GM18507 (cell line): ENCODE measurements around the gene ATP9B.

Experiments
- DNase-seq: peaks from one replicate; pipeline ENCODE4 v3.0.0; 2011; ENCODE audit warnings: low read depth; ENCODE audit not compliant: insufficient read length; ENCODE audit errors: extremely low spot score
- FAIRE-seq: peaks from 2 replicates; lab custom pipeline; 2011; peaks lifted over from hg19 to GRCh38; lab: Jason Lieb, UNC

ATP9B gene

GRCh38 chr18:79383388-79384056 is 314.3 kb downstream of the ATP9B start:
- no peak for DNase-seq
- FAIRE-seq, result no peak

GRCh38 chr18:79384151-79384807 is 315.1 kb downstream of the ATP9B start:
- DNase-seq (no peak), FAIRE-seq (no peak)

GRCh38 chr18:79384834-79385233 is 315.6 kb downstream of the ATP9B start:
- FAIRE-seq (no peak), DNase-seq (no peak)

GRCh38 chr18:79385326-79385707 is 316.1 kb downstream of the ATP9B start:
- FAIRE-seq, result no peak
- no peak for DNase-seq

GRCh38 chr18:79385708-79386341 is 316.6 kb downstream of the ATP9B start:
- no peak for FAIRE-seq
- no peak for DNase-seq

DNA sequence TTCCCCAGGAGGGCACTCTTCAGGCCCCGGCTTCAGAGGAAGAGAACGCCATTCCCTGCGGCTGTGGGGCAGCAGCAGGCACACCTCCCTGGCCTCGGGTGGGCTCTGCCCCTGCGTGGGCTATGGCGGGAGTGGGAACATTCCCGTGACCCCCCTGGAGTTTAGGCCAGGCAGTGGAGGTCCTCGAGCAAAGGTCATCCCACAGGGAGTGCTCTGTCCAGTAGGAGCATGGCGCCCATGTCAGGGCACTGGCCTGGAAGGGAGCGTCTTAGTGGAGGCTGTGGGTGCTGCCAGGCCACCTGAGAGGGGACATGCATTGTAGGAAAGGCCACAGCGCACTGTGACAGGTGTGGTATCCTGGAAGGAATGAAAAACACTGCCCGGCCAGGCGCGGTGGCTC is 317.4 kb downstream of the ATP9B start:
- DNase-seq (no peak), FAIRE-seq (no peak)

GRCh38 chr18:79387214-79387613 is 318.0 kb downstream of the ATP9B start:
- FAIRE-seq, result no peak
- DNase-seq, result no peak

- FAIRE-seq, result no peak
Observed at GRCh38 chr18:79387615-79388014, 318.4 kb downstream of the ATP9B start.

GRCh38 chr18:79388043-79388442 is 318.8 kb downstream of the ATP9B start:
- DNase-seq, result no peak

More at GRCh38 chr18:79387615-79388014, 318.4 kb downstream of the ATP9B start:
- no peak for DNase-seq

GRCh38 chr18:79389689-79390088 is 320.5 kb downstream of the ATP9B start:
- DNase-seq, result no peak
- FAIRE-seq, result no peak

More at GRCh38 chr18:79388043-79388442, 318.8 kb downstream of the ATP9B start:
- FAIRE-seq, result no peak

DNA sequence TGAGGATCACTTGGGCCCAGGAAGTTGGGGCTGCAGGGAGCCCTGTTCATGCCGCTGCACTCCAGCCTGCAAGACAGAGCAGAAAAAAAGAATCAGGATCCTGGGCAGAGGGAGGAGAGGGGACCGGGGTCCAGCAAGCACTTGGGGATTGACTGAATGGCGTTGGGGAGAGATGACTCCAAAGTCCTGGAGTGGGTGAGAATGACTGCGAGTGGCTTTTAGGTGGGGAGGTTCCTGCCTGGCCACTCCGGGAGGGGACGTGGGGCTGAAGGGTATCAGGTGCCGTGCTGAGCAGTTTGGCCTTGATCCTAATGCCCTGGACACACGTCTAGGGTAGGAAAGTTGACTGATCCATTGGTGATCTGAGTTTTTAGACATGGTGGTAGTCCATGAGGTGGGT is 323.0 kb downstream of the ATP9B start:
- FAIRE-seq (no peak), DNase-seq (no peak)

DNA sequence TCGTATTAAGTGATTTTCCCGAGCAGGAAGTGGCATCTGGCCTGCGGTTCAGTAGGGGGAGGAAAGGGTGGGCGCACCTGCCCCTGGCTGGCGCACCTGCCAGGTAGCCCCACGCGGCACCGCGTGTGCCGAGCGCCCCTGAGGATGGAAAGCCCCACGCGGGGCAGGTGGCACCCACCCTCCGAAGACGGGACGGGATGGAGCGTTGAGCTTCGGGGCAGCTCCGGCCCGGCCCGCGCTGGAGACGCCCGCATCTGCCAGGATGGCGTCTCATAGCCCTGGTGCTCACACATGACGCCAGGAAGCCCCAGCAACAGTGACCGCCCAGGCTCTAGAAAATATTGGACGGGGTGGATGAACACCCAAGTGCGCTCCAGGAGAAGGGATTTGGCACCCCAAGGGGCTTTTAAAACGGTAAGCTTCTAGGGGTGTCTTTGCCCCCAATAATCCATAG is 324.0 kb downstream of the ATP9B start:
- no peak for FAIRE-seq
- DNase-seq, result no peak

- no peak for DNase-seq
- FAIRE-seq, result peak; percentile 5
Observed at GRCh38 chr18:79393635-79394533, 324.7 kb downstream of the ATP9B start.

DNA sequence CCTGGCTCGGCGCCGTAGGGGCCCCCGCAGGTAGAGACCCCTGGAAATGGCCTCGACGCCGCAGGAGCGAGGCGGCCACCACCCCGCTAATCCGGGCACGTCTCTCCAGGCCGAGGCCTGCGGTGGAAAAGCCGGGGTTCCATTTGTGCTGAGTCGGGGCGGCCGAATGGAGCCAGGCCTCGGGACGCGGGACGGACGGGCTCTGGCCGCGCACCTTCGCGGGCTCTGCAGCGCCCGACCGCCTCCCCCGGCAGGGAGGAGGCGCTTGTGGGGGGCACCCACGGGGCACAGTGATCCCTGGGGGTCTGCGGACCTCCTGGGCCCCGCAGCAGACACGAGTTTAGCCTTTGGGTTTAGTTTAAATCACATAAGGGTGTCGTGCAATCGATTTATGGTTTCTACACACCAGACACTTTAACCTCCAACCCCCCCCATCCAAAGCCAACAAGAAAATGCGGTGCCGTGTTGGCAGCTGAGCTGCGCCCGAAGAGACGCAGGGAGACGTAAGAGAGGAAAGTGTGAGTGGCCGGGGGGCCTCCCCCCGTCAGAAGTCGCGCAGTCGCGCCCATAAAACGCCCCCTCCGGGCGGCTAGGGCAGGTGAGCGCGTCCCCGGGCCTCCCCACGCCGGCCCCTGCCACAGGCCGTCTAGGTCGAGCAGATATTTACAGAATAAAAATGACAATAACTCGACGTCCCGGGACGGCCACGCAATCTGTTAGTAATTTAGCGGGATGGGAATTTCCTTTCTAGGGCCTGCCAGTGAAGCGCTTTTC is 325.5 kb downstream of the ATP9B start:
- FAIRE-seq (no peak), DNase-seq (no peak)

- no peak for FAIRE-seq
- DNase-seq, result no peak
Observed at GRCh38 chr18:79395308-79395640, 326.1 kb downstream of the ATP9B start.

- DNase-seq (no peak), FAIRE-seq (no peak)
Observed at GRCh38 chr18:79395761-79396404, 326.7 kb downstream of the ATP9B start, which contains the start of gene NFATC1. Gene NFATC1, plus strand, starts transcription at chr18:79395930. Its CDS starts 295 bp downstream, at chr18:79396225.

- peak; percentile 62 for FAIRE-seq
- no peak for DNase-seq
Observed at GRCh38 chr18:79396431-79397246, 327.4 kb downstream of the ATP9B start.
